NOMO-1 treated with dmso at 0.1 percent for 144 hours (cell line): ENCODE data around the gene GH2.
"Not testable (repeated sequence)": the region's sequence is repeated elsewhere in the genome, so short reads cannot be mapped to it uniquely, and the experiment has no call there.

ENCODE experiments used
- DNase-seq: peaks from one replicate; lab custom pipeline; 2025; ENCODE audit not compliant: unreplicated experiment; lab: John Stamatoyannopoulos, UW

Gene GH2

DNA sequence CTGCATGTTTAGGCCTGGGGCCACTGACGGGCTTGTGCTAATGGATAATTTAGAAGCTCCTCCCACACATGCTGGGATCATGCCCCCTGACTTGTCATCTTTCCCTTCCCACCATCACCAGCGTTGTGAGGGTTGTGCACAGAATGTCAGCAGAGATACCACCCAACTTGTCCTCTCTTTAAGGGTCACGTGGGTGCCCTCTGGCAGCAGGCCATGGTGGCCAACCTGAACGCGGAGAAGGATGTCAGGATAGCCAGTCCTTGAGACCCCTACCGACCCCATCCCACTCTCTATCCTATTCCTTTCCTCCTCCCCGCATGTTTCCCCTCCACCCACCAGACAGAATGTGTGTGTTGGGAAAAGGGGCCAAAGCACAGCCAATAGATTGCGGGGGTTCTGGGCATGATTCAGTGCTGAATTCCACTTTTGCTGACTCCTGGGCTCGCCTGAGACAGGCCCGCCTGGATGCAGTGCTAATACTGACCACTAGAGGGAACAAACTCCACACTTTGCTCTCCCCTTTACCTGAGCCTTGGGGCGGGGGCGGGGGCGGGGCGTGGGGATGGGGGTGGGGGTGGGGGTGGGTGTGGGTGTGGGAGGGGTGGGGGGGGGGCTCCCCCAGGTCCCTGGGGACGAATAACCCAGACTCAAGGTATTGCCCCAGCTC, at the start of gene GH2:
GH2 (minus strand) TSS at position 10 of the 667 bp plus-strand sequence. CDS start 143 bp downstream, outside the sequence.
- no peak for DNase-seq

DNA sequence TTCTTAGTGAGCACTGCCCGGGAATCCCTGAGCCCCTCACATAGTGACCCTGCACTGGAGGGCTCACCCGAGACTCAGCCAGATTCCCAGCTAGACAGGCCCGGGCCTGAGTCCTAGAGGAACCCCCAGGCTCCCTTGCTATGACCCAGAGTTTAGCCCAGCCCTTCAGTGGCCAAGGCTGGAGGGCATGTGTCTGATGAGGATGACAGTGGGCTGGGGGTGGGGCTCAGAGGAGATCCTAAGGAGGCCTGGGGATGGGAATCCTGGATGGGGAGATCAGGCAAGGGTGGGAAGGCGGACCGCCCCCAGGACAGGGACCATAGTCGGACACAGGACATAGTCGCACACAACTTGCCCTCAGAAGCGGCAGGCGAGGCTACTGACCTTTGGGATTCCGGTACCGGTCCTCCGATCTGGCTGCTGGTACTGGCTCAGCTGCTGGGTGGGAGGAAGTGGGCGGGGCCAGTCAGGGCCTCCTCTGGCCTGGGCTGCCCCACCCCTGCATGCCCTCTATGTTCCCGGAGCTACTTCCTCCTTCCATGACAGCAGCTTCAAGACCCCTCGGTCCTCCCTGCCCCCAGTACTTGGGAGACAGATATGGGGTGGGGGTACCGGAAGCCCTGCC, 49.3 kb upstream of the GH2 start:
- DNase-seq, result peak; percentile 38

DNA sequence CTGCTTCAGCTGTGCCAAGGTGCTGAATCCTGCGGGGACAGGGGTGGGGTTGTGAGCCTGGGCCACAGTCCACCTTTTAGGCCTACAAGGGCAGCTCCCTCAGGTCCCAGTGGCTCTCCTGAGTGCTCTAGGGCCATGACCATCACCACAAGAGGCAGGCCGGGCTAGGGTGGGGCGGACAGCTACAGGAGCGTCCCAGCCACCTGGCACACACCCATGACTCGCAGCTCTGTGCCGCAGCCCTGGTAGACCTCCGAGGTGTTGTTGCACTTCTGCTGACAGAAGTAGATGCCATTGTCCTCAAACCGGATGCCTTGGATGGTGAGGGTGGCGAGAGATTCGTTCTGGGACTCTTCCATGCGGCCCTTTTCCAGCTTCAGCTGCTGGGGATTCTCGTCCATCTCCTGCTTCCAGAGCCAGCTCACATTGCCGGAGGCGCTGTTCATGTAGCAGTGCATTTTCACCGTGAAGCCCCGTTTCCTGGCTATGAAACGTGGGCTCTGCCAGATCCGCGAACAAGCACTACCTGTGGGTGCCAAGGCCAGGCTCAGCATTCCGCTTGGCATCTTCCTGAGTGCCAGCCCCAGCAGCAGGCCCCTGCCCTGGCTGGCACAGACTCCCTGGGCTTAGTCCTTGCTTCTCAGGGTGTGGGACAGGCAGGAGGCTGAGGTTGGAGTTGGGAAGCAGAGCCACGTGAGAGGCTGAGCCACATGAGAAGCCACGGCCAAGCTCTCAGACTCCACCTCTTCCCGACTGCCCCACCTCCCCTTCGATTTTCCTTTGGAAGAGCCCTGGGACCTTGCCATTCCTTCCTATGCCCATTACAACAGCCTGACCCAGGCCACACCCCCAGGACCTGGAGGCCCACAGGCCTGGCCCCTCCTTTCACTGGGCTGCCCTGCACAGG, 48.4 kb upstream of the GH2 start:
- DNase-seq, result no peak

DNA sequence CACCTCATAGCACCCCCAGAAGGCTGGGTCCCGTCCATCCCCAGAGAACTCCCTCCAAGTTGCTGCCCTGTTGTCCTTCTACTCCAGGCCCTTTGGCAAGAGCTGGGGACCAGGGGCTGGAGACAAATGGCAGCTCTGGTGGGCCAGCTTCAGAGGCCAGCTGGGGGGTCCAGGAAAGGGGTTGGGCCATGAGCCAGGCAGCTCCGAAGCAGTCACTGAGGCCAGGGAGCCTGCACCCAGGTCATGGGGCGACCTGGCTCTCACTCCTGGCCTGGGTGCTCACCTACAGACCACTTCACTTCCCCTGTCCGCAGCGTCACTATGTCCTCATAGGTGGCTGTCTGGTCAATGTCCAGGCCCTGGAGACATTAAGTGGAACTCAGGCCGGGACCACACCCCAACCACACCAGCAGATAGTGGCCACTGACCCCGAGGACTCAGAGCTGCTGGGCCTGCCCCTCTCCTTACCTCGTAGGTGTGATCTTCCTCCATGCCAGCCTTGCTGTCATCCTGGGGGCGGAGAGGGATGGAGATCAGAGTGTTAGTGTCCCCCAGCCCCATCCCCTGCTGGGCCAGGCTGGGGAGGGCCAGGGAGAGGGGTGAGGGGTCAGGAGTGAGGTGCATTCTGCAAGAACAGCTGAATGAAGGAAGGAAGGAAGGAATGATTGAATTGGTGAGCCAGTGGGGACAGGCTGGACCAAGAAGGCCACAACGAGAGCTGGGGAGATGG, 47.4 kb upstream of the GH2 start:
- DNase-seq, result no peak

DNA sequence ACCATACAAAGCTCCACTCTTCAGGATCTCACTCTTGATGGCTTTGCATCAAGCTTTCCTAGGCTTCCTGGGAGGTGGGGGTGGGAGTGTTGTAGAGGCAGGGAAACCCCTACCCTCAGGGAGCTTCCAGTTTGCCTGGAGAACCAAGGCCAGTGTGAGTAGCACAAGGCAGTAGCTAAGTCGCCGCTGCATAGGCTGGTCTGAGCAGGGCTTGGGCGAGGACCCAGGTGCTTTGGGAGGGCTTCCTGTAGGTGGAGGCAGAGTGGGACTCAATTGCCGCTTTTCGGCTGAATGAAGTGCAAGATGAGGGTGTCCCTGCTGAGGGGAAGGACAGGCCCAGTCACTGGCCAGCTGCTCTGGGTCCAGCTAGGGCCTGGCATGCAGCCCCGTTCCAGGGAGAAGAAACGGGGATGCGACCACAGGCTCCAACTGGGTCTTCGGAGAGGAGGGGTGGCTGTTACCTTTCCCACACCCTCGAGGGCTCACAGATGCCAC, 46.5 kb upstream of the GH2 start:
- DNase-seq, result no peak

GRCh38 chr17:63927464-63928171, 45.9 kb upstream of the GH2 start:
- DNase-seq, result no peak

GRCh38 chr17:63926164-63926563, 44.4 kb upstream of the GH2 start:
- no peak for DNase-seq

- DNase-seq, result no peak
These were observed 43.9 kb upstream of the GH2 start for GRCh38 chr17:63925615-63926014.

DNA sequence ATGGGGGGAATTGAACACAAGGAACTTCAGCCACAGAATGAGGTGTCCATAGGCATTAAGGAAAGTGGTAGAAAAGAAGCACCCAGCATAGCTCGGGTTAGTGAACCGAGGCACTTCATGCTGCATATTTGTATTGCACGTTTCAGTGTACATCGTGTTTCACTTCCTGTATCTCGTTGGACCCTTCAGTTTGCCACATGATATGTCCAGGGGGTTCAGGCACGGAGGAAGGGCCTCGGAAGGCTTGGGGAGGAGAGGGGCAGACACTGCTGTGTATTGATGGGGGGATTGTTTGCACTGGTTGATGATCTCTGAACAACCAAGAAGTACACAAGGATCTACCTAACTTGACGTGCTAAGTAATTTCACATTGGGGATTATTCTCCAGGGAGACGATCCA, 40.7 kb upstream of the GH2 start:
- DNase-seq, result not testable (repeated sequence)

DNA sequence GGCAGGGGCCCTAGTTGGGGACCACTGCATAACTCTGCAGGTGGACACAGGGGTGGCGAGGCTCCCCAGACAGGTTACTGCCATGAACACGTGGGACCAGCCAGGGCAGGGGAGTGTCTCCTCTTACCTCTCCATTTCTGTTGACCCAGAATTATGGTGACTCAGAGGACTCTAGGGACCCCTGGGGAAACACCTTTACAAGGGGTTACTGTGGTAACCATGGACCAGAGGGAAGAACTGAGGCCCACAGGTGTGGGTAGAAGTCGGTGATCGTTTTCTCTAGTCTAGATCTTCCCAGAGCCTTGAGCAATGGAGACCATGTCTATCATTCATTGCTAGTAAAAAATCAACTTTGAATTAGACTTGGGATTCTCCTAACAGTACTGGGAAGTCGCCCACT, 39.0 kb upstream of the GH2 start:
- DNase-seq, result not testable (repeated sequence)

GRCh38 chr17:63920050-63920449, 38.3 kb upstream of the GH2 start:
- not testable (repeated sequence) for DNase-seq

DNA sequence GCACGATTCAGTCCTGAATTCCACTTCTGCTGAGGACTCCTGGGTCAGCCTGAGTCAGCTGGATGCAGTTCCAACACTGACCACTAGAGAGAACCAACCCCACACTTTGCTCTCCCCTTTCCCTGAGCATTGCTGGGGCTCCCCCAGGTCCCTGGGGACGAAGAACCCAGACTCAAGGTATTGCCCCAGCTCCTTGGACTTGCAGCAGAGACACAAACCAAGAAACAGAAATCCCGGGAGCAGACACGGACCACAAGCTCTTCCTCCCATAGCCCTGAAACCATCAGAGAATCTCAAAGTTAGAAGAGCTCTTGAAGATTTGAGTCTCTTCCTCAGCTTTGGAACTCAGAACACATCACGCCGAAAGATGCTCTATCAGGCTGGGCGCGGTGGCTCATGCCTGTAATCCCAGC, 37.6 kb upstream of the GH2 start:
- DNase-seq, result no peak

DNA sequence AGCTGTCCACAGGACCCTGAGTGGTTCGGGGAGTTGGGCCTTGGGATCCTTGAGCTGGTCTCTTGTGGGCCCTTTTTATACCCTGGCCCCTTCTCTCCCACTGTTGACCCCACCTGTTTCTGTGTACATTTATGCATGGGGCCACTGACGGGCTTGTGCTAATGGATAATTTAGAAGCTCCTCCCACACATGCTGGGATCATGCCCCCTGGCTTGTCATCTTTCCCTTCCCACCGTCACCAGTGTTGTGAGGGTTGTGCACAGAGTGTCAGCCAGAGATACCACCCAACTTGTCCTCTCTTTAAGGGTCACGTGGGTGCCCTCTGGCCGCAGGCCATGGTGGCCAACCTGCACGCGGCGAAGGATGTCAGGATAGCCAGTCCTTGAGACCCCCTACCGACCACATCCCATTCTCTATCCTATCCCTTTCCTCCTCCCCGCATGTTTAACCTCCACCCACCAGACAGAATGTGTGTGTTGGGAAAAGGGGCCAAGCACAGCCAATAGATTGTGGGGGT, 37.1 kb upstream of the GH2 start, which contains the start of gene GH1:
GH1 (minus strand) TSS at position 51 of the 517 bp plus-strand sequence. CDS start 63 bp downstream, outside the sequence.
- not testable (repeated sequence) for DNase-seq

DNA sequence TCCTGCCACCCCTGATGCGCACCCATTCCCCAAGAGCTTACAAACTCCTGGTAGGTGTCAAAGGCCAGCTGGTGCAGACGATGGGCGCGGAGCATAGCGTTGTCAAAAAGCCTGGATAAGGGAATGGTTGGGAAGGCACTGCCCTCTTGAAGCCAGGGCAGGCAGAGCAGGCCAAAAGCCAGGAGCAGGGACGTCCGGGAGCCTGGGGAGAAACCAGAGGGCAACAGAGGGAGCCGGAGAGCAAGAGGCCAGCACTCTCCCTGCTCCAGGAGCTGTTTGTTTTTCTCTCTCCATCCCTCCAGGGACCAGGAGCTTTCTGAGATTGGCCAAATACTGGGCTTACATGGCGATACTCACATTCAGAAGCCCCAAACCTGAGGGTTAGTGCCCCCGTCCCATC, 36.6 kb upstream of the GH2 start:
- DNase-seq, result no peak

- no peak for DNase-seq
These were observed 35.9 kb upstream of the GH2 start for GRCh38 chr17:63917646-63918045.

GRCh38 chr17:63917206-63917605, 35.5 kb upstream of the GH2 start:
- DNase-seq, result not testable (repeated sequence)

DNA sequence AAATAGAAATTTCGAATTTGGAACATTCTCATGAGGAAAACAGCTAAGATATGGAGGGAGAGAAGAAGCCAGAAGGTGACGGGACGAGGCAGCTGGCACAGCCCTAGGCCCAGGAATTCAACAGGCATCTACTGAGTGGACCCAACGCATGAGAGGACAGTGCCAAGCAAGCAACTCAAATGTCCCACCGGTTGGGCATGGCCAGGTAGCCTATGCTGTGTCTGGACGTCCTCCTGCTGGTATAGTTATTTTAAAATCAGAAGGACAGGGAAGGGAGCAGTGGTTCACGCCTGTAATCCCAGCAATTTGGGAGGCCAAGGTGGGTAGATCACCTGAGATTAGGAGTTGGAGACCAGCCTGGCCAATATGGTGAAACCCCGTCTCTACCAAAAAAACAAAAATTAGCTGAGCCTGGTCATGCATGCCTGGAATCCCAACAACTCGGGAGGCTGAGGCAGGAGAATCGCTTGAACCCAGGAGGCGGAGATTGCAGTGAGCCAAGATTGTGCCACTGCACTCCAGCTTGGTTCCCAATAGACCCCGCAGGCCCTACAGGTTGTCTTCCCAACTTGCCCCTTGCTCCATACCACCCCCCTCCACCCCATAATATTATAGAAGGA, 34.9 kb upstream of the GH2 start:
- DNase-seq, result no peak

DNA sequence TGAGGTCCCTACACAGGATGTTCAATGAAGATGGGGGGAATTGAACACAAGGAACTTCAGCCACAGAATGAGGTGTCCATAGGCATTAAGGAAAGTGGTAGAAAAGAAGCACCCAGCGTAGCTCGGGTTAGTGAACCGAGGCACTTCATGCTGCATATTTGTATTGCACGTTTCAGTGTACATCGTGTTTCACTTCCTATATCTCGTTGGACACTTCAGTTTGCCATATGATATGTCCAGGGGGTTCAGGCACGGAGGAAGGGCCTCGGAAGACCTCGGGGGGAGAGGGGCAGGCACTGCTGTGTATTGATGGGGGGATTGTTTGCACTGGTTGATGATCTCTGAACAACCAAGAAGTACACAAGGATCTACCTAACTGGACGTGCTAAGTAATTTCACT, 34.0 kb upstream of the GH2 start:
- not testable (repeated sequence) for DNase-seq

GRCh38 chr17:63914471-63914870, 32.7 kb upstream of the GH2 start:
- no peak for DNase-seq
